ENCODE measurements around the gene C16orf46. TPM values are rescaled to one million over a fixed set of nuclear protein-coding genes. Genes with fewer than 3 reads are reported as not detected.

Gene C16orf46
- total RNA-seq, 3 donors from 2014 or later: 0.64 to 4.3 (median 3.4) TPM

- H3K9me3 ChIP-seq: no peaks in the 10 kb centered on the region
- no peak for DNase-seq (ENCODE audit: low spot score in 2 of 2)
- TF ChIP-seq POLR2AphosphoS5 (IDR thresholded peaks at IDR 0.05): no peak
- TF ChIP-seq CTCF (IDR thresholded peaks at IDR 0.05): no peak
- no peak for TF ChIP-seq POLR2A (IDR thresholded peaks at IDR 0.05)
- no peak overlapping the region for H3K27ac ChIP-seq
- no peaks in the 10 kb centered on the region for H3K27me3 ChIP-seq
- no peaks in the 10 kb centered on the region for H3K36me3 ChIP-seq
- no peaks in the 10 kb centered on the region for H3K4me1 ChIP-seq
- H3K4me3 ChIP-seq: no peak overlapping the region
- intact Hi-C loops (cut with DNase I; ENCODE audit: low total_unique reads): no loop called here
Observed at GRCh38 chr16:81080233-81080632, 3.2 kb upstream of the C16orf46 start.

GRCh38 chr16:81076566-81077075, 417 bp downstream of the C16orf46 start:
- Histone ChIP-seq H3K4me3 (peak overlapping the region; percentile 59 to 81 (median 70)), H3K4me1 (no peaks in the 10 kb centered on the region), H3K27ac (peak overlapping the region; percentile 95 to 98), H3K27me3 (no peaks in the 10 kb centered on the region), H3K9me3 (no peaks in the 10 kb centered on the region), H3K36me3 (no peaks in the 10 kb centered on the region)
- intact Hi-C loops (cut with DNase I; ENCODE audit: low total_unique reads): no loop called here
- TF ChIP-seq POLR2A (IDR thresholded peaks at IDR 0.05) (no peak), POLR2AphosphoS5 (IDR thresholded peaks at IDR 0.05) (no peak), CTCF (IDR thresholded peaks at IDR 0.05) (no peak)
- peak; percentile 82 to 90 for DNase-seq (ENCODE audit: low spot score in 2 of 2)

- no peaks in the 10 kb centered on the region for H3K27me3 ChIP-seq
- H3K4me1 ChIP-seq: no peaks in the 10 kb centered on the region
- H3K4me3 ChIP-seq: no peak overlapping the region
- no peaks in the 10 kb centered on the region for H3K9me3 ChIP-seq
- no peak for TF ChIP-seq POLR2AphosphoS5 (IDR thresholded peaks at IDR 0.05)
- TF ChIP-seq POLR2A (IDR thresholded peaks at IDR 0.05): no peak
- no peak for TF ChIP-seq CTCF (IDR thresholded peaks at IDR 0.05)
- H3K36me3 ChIP-seq: no peaks in the 10 kb centered on the region
- intact Hi-C loops (cut with DNase I; ENCODE audit: low total_unique reads): no loop called here
- H3K27ac ChIP-seq: no peak overlapping the region
- DNase-seq (ENCODE audit: low spot score in 2 of 2): no peak
Observed at GRCh38 chr16:81073560-81074330, 3.3 kb downstream of the C16orf46 start.

GRCh38 chr16:81071805-81072204, 5.2 kb downstream of the C16orf46 start:
- Histone ChIP-seq H3K9me3 (no peaks in the 10 kb centered on the region), H3K4me1 (no peaks in the 10 kb centered on the region), H3K36me3 (no peaks in the 10 kb centered on the region), H3K27me3 (no peaks in the 10 kb centered on the region), H3K4me3 (no peak overlapping the region), H3K27ac (no peak overlapping the region)
- intact Hi-C loops (cut with DNase I; ENCODE audit: low total_unique reads): no loop called here
- DNase-seq (ENCODE audit: low spot score in 2 of 2): no peak
- no peak for TF ChIP-seq POLR2AphosphoS5 (IDR thresholded peaks at IDR 0.05)
- TF ChIP-seq POLR2A (IDR thresholded peaks at IDR 0.05): no peak
- no peak for TF ChIP-seq CTCF (IDR thresholded peaks at IDR 0.05)

GRCh38 chr16:81070979-81071378, 6.1 kb downstream of the C16orf46 start:
- H3K9me3 ChIP-seq: no peaks in the 10 kb centered on the region
- TF ChIP-seq POLR2AphosphoS5 (IDR thresholded peaks at IDR 0.05): no peak
- TF ChIP-seq CTCF (IDR thresholded peaks at IDR 0.05): no peak
- no peak for TF ChIP-seq POLR2A (IDR thresholded peaks at IDR 0.05)
- H3K4me3 ChIP-seq: no peak overlapping the region
- no peaks in the 10 kb centered on the region for H3K36me3 ChIP-seq
- DNase-seq (ENCODE audit: low spot score in 2 of 2): no peak
- H3K27me3 ChIP-seq: no peaks in the 10 kb centered on the region
- intact Hi-C loops (cut with DNase I; ENCODE audit: low total_unique reads): no loop called here
- H3K27ac ChIP-seq: no peak overlapping the region
- H3K4me1 ChIP-seq: no peaks in the 10 kb centered on the region

Measured in breast epithelium (tissue), 4 donors.